Activated T-cell treated with anti-CD3 and anti-CD28 coated beads, Interleukin-2, amount 50 U/mL, for 24 hours (primary cell): ENCODE measurements around the gene POU4F1.
"Not testable (repeated sequence)": the region's sequence is repeated elsewhere in the genome, so short reads cannot be mapped to it uniquely, and the experiment has no call there.

Source experiments
- DNase-seq: peaks from one replicate; pipeline ENCODE4 v3.0.0-alpha.2; 2020
- H3K27ac Mint-ChIP-seq: 2 replicates; pipeline ENCODE4 v1.8.0; 2020; ENCODE audit warnings: mild to moderate bottlenecking, mixed read lengths
- H3K27me3 Mint-ChIP-seq: 2 replicates; pipeline ENCODE4 v1.8.0; 2020; ENCODE audit warnings: mixed read lengths
- H3K36me3 Mint-ChIP-seq: 2 replicates; pipeline ENCODE4 v1.8.0; 2020; ENCODE audit warnings: low read depth, mixed read lengths
- H3K4me1 Mint-ChIP-seq: 2 replicates; pipeline ENCODE4 v1.8.0; 2020; ENCODE audit warnings: low read depth, mixed read lengths
- H3K4me3 Mint-ChIP-seq: 2 replicates; pipeline ENCODE4 v1.8.0; 2020; ENCODE audit warnings: mild to moderate bottlenecking, moderate library complexity, mixed read lengths
- H3K9me3 Mint-ChIP-seq: 2 replicates; pipeline ENCODE4 v1.8.0; 2020; ENCODE audit warnings: mixed read lengths

POU4F1 gene, protein sequence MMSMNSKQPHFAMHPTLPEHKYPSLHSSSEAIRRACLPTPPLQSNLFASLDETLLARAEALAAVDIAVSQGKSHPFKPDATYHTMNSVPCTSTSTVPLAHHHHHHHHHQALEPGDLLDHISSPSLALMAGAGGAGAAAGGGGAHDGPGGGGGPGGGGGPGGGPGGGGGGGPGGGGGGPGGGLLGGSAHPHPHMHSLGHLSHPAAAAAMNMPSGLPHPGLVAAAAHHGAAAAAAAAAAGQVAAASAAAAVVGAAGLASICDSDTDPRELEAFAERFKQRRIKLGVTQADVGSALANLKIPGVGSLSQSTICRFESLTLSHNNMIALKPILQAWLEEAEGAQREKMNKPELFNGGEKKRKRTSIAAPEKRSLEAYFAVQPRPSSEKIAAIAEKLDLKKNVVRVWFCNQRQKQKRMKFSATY

DNA sequence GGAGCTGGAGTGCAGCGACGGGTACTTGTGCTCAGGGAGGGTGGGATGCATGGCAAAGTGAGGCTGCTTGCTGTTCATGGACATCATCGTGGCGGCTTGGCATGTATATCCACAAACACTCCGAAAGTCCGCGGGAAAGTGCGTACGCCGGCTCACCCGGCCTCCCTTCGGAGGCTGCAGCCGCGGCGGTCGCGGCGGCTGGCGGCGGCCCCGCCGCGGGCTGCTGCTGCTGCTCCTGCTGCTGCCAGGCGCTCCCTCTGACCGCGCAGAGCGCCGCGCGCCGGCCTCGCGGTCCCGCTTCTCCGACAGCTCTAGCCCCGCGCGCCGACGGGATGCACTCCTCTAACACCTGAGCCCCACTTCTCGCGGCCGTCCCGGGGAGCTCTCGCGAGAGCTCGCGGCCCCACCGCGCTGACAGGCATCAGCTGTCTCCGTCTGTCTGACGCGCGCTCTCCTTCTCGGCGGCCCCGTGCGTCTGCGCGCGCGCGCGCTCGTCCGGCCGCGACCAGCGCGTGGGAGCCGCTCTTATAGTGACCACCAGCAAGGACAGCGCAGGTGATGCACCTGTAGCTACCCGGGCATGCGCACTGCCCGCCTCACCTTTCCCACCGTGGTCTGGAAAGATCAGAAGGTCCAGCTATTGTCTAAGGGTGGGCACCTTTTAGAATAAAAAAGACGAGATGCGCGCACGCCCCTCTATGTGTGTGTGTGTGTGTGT, at the start of gene POU4F1:
Gene POU4F1, minus strand, starts transcription at position 313 of the 718 bp plus-strand sequence. Its CDS starts 226 bp downstream, at position 87.
- Mint-ChIP-seq H3K9me3 (peaks cover 1% of the 10 kb centered on the region), H3K4me1 (peaks cover 47% of the 10 kb centered on the region), H3K27ac (peak within 1 kb of the TSS; percentile 85), H3K36me3 (no peaks in the 10 kb centered on the region), H3K27me3 (peaks cover 92% of the 10 kb centered on the region), H3K4me3 (peak within 1 kb of the TSS; percentile 73)
- DNase-seq, result peak; percentile 76

DNA sequence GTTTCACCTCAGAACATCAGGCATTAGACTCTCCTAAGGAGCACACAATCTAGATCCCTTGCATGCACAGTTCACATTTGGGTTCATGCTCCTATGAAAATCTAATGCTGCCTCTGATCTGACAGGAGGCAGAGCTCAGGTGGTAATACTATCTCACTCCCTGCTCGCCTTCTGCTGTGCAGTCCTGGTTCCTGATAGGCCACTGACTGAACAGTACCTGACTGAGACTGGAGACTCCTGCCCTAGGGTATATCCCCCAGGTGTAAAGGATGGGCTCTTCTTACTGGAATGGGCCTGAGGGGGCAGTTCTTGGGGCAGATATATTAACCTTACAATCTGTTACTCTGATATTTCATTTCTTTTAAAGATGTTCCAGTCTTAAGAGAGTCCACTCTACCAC, 49.3 kb upstream of the POU4F1 start:
- no peaks in the 10 kb centered on the region for H3K9me3 Mint-ChIP-seq

DNA sequence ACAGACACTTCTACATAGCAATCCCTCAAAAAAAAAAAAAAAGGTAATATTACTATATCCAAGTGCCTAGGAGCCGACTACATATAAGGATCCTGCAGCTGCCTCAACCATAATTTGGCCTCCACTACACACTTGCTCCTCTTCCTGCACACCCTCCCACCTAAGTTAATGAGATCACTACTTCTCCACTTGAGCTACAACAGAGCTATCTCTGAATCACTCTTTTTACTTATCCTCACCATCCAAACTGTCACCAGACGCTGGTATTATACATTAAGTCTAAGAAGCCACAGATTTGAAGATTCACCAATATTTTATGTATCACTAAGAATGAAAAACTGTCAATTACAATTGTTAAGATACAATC, 47.3 kb upstream of the POU4F1 start:
- no peak for DNase-seq
- Mint-ChIP-seq H3K27ac (no peak overlapping the region), H3K4me3 (no peak overlapping the region), H3K9me3 (no peaks in the 10 kb centered on the region), H3K36me3 (peaks cover 33% of the 10 kb centered on the region), H3K27me3 (no peaks in the 10 kb centered on the region), H3K4me1 (peaks cover 26% of the 10 kb centered on the region)

More for the DNA sequence above, 49.3 kb upstream of the POU4F1 start:
- no peak overlapping the region for H3K4me3 Mint-ChIP-seq
- no peaks in the 10 kb centered on the region for H3K27me3 Mint-ChIP-seq
- H3K36me3 Mint-ChIP-seq, result peaks cover 29% of the 10 kb centered on the region
- no peak overlapping the region for H3K27ac Mint-ChIP-seq
- peaks cover 19% of the 10 kb centered on the region for H3K4me1 Mint-ChIP-seq
- DNase-seq, result no peak

DNA sequence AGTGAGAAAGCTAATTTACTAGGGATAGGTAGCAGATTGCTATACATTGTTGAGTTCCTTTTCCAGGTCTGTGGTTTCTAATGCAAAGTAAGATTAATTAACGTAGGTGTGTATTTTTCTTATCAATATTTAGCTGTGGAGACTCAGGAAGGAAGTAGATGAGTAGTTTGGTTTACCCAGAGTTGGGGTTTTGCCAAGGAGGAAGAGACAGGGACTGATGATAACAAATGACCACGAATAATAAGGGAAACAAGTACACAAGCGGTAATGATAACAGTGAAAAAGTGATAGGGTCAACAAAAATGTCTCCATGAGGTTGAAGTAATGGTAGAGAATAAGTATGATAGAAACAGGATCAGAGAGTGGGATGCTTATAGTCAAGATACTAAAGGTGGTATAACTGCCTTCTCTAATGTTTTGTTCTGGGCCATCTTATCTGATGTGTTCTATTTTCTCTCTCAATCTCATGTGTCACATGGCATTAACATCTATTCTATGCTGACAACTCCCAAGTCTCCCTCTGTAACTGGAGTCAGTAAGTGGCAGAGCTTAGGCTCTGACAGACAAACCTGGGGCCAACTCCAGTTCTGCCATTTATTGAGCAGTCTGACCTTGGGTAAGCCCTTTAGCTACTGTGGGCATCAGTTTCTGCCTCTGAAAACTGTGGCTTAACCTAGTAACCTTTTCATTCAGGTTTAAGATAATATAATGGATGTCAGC, 46.8 kb upstream of the POU4F1 start:
- H3K4me3 Mint-ChIP-seq, result no peak overlapping the region
- H3K9me3 Mint-ChIP-seq, result no peaks in the 10 kb centered on the region
- H3K27me3 Mint-ChIP-seq, result no peaks in the 10 kb centered on the region
- H3K27ac Mint-ChIP-seq, result no peak overlapping the region
- no peak for DNase-seq
- H3K36me3 Mint-ChIP-seq, result peaks cover 33% of the 10 kb centered on the region
- peaks cover 24% of the 10 kb centered on the region for H3K4me1 Mint-ChIP-seq

DNA sequence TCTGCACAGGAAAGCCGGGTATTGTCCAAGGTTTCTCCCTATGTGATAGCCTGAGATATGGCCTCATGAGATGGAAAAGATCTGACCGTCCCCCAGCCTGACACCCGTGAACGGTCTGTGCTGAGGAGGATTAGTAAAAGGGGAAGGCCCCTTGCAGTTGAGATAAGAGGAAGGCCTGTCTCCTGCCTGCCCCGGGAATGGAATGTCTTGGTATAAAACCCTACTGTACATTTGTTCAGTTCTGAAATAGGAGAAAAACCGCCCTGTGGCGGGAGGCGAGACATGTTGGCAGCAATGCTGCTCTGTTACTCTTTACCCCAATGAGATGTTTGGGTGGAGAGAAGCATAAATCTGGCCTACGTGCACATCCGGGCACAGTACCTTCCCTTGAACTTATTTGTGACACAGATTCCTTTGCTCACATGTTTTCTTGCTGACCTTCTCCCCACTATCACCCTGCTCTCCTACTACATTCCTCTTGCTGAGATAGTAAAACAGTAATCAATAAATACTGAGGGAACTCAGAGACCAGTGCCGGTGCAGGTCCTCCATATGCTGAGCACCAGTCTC, 43.8 kb upstream of the POU4F1 start:
- H3K4me1 Mint-ChIP-seq, result peaks cover 25% of the 10 kb centered on the region
- H3K9me3 Mint-ChIP-seq, H3K27ac Mint-ChIP-seq, H3K4me3 Mint-ChIP-seq, DNase-seq, H3K27me3 Mint-ChIP-seq: not testable (repeated sequence)
- H3K36me3 Mint-ChIP-seq, result peaks cover 44% of the 10 kb centered on the region

DNA sequence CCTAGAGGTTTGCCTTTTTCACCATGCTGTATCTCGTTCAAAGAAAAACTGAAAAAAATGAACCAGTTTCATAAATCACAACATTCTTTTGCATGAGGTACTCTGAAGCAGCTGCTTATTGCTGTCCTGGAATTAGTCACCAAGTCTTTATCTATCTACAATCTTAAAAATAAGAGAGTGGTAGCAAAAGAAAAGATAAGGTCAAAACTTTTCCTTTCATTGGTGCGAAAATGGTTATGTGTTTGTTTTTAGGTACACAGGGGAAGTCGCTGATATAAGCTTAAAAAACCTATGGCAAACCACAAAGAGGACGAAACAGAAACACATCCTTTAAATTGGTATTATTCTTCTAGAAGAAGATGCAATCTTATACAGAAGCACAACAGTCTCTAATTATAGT, 34.9 kb upstream of the POU4F1 start:
- no peak overlapping the region for H3K4me3 Mint-ChIP-seq
- H3K9me3 Mint-ChIP-seq, result no peaks in the 10 kb centered on the region
- no peak overlapping the region for H3K27ac Mint-ChIP-seq
- DNase-seq, result no peak
- H3K4me1 Mint-ChIP-seq, result peaks cover 10% of the 10 kb centered on the region
- H3K36me3 Mint-ChIP-seq, result peaks cover 92% of the 10 kb centered on the region
- H3K27me3 Mint-ChIP-seq, result no peaks in the 10 kb centered on the region

DNA sequence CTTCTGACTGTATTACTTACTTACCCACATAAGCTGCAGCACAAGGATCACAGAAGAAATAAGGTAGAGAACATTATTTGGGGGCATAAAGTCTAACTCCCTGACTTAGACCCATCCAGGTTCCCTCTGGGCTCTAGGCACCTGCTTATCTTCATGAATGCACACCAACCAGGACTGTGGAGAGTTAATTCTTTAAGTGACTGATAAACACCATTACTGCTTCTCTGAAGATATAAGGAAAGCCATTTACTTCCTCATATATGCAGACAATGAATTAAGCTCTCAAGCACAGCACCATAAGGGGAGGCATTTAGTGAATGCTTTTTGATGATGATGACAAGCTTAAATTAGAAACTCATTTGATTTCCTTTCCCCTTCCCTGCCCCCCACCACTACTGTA, 33.1 kb upstream of the POU4F1 start:
- Mint-ChIP-seq H3K9me3 (no peaks in the 10 kb centered on the region), H3K27ac (no peak overlapping the region), H3K27me3 (no peaks in the 10 kb centered on the region), H3K4me3 (no peak overlapping the region), H3K4me1 (peaks cover 10% of the 10 kb centered on the region), H3K36me3 (peaks cover 93% of the 10 kb centered on the region)
- no peak for DNase-seq

DNA sequence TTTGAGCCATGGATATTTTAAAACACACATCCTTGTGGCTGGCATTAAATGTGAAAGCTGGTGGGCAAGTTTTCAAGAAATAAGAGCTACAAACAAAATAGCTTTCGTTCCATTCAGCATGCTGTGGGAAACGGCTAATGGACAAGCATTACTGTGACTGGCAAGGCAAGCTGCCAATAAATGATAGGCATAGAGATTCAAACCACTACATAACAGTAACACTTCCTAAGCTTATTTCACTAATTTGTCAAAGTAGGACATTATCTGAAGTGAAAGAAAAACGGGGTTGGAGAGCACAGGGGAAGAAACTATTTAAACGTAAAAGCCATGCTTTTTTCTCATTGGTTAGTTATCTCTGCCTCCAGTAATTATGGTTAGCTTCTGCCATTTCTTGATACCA, 29.6 kb upstream of the POU4F1 start:
- H3K4me3 Mint-ChIP-seq, result no peak overlapping the region
- no peak overlapping the region for H3K27ac Mint-ChIP-seq
- no peaks in the 10 kb centered on the region for H3K9me3 Mint-ChIP-seq
- H3K27me3 Mint-ChIP-seq, result no peaks in the 10 kb centered on the region
- DNase-seq, result no peak
- peaks cover 98% of the 10 kb centered on the region for H3K36me3 Mint-ChIP-seq
- H3K4me1 Mint-ChIP-seq, result peaks cover 2% of the 10 kb centered on the region

DNA sequence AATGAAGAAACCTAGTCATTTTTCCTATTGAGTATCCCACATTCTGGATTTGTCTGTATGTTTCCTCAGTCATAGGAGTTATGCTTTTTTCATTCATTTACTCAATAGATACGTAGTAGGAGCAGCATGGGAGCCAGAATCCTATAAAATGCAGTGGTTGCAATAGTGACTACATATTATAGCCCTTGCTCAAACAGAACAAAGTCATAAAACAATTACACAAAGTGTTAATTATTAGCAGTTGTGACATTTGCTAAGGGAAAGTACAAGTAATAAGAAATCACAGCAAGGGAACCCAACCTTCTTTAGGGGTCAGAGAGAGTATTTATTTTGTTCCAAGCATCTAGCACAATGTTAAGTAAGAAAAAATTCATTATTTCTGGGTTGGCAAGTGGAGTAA, 27.7 kb upstream of the POU4F1 start:
- peaks cover 2% of the 10 kb centered on the region for H3K4me1 Mint-ChIP-seq
- no peak for DNase-seq
- no peaks in the 10 kb centered on the region for H3K27me3 Mint-ChIP-seq
- H3K9me3 Mint-ChIP-seq, result no peaks in the 10 kb centered on the region
- peaks cover 96% of the 10 kb centered on the region for H3K36me3 Mint-ChIP-seq
- no peak overlapping the region for H3K4me3 Mint-ChIP-seq
- no peak overlapping the region for H3K27ac Mint-ChIP-seq

DNA sequence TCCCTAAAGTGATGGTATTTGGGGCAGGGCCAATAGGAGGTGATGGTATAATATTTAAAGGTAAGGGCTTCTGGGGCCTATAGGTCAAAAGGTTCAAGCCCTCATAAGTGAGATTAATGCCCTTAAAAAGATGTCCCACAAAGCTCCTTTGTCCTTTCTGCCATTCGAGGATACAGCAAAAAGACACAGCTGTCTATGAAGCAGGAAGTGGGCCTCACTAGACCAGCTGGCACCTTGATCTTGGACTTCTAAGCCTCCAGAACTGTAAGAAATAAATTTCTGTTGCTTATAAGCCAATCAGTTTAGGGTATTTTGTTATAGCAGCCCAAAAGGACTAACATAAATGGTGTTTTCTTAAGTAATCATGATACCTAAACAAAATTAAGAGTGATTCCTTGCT, 27.2 kb upstream of the POU4F1 start:
- peaks cover 2% of the 10 kb centered on the region for H3K4me1 Mint-ChIP-seq
- no peak overlapping the region for H3K4me3 Mint-ChIP-seq
- peaks cover 96% of the 10 kb centered on the region for H3K36me3 Mint-ChIP-seq
- no peaks in the 10 kb centered on the region for H3K27me3 Mint-ChIP-seq
- H3K9me3 Mint-ChIP-seq, result no peaks in the 10 kb centered on the region
- no peak for DNase-seq
- no peak overlapping the region for H3K27ac Mint-ChIP-seq

DNA sequence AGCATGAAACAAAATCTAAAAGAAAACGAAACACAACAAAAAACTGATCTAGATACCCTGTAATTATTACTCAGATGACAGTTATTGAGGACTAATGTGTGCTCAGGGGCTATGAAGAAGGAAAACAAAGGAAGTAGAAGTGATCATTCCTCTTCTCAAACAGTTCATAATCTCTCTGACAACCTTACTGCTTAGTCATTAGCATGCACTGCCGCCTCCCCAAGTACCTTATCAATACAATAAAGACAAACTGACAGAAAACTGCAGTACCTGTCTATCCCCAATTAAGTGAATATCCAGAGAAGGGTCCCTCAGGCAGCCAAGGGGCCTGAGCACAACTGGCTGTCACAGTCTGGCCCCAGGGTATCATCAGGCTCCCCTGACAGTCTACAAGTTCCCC, 22.0 kb upstream of the POU4F1 start:
- no peak overlapping the region for H3K4me3 Mint-ChIP-seq
- no peak for DNase-seq
- no peaks in the 10 kb centered on the region for H3K9me3 Mint-ChIP-seq
- peaks cover 94% of the 10 kb centered on the region for H3K36me3 Mint-ChIP-seq
- H3K4me1 Mint-ChIP-seq, result no peaks in the 10 kb centered on the region
- no peak overlapping the region for H3K27ac Mint-ChIP-seq
- H3K27me3 Mint-ChIP-seq, result no peaks in the 10 kb centered on the region

DNA sequence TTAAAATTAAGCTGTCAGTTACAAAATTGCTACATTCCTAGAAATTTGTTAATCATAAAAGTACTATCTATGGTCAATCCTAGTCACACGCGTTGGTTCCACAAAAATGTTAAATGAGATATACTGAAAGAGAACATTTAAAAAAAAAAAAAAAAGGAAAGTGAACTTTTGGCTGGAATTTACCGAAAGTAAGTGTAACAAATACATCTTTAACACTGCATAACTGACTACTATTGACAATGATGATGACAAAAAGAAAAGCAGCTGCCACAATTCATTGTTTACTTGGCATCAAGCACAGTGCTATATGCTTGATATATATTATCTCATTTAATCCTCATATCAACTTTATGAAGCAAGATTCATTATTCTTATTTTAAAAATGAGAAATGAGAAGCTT, 19.8 kb upstream of the POU4F1 start:
- H3K4me1 Mint-ChIP-seq, result no peaks in the 10 kb centered on the region
- no peak overlapping the region for H3K27ac Mint-ChIP-seq
- no peaks in the 10 kb centered on the region for H3K9me3 Mint-ChIP-seq
- H3K27me3 Mint-ChIP-seq, result no peaks in the 10 kb centered on the region
- peaks cover 91% of the 10 kb centered on the region for H3K36me3 Mint-ChIP-seq
- no peak for DNase-seq
- no peak overlapping the region for H3K4me3 Mint-ChIP-seq

DNA sequence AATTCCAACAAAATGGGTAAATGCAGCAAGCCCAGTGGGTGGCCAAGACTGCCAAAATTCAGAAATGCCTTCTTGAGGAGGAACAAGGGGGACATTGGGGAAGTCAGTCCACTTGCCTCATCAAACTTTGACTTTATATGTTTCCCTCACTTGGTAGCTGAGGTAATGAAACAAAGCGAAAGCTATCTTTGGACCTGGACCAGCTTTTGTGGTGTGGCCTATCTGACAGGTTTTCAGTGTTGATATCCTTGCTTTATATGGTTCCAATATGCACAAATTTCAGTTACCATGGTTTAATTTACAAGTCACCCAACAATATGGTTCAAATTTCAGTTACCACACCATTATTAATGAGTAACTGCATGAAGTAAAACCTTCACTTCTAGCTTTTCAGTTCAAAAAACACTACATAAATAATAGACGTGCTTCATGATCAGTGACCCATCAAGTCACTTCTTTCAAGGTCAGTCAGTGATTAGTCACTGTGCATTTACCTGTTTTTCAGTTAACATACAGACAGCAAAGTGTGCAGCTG, 17.7 kb upstream of the POU4F1 start:
- Mint-ChIP-seq H3K27ac (no peak overlapping the region), H3K36me3 (peaks cover 93% of the 10 kb centered on the region), H3K4me3 (no peak overlapping the region), H3K4me1 (no peaks in the 10 kb centered on the region), H3K9me3 (no peaks in the 10 kb centered on the region), H3K27me3 (no peaks in the 10 kb centered on the region)
- no peak for DNase-seq

DNA sequence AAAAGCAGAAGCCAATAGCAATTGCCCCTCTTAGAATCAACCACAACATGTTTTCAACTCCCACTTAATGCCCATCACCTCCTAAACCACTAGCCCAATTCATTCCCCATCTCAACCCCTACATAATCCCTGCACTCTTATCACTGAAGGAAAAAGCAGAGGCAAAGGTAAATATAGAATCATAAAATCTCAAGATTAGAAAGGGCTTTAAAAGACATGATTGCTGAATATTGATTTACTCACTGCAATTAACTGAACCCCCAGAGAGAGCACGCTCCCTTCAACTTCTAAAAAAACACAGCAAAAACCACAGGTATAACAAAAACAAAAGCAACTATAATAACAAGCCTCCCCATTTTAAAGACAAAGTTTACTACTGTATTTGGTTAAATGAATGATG, 15.1 kb upstream of the POU4F1 start:
- Mint-ChIP-seq H3K9me3 (no peaks in the 10 kb centered on the region), H3K4me1 (no peaks in the 10 kb centered on the region), H3K4me3 (no peak overlapping the region), H3K36me3 (peaks cover 91% of the 10 kb centered on the region), H3K27me3 (no peaks in the 10 kb centered on the region), H3K27ac (no peak overlapping the region)
- DNase-seq, result no peak
